Activated CD4-positive, alpha-beta T cell treated with anti-CD3 and anti-CD28 coated beads, Interleukin-2, amount 10 ng/mL, durations not matched to agents 24 days and 14 days (primary cell): Measurements from ENCODE around the gene DYRK1B. TPM values are rescaled to one million over a fixed set of nuclear protein-coding genes. Genes with fewer than 3 reads are reported as not detected.
A peak's percentile ranks its signal among the peaks of the same experiment; 100 is the strongest.

Source experiments
- DNase-seq: peaks from one replicate; pipeline ENCODE4 v3.0.0; 2022
- H3K27ac Mint-ChIP-seq: one replicate; pipeline ENCODE4 v1.8.0; 2022; ENCODE audit warnings: mild to moderate bottlenecking, mixed read lengths
- H3K27me3 Mint-ChIP-seq: one replicate; pipeline ENCODE4 v1.8.0; 2022; ENCODE audit warnings: mixed read lengths
- H3K36me3 Mint-ChIP-seq: one replicate; pipeline ENCODE4 v1.8.0; 2022; ENCODE audit warnings: low read depth, mild to moderate bottlenecking, mixed read lengths
- H3K4me1 Mint-ChIP-seq: one replicate; pipeline ENCODE4 v1.8.0; 2021; ENCODE audit warnings: mixed read lengths
- H3K4me3 Mint-ChIP-seq: one replicate; pipeline ENCODE4 v1.8.0; 2022; ENCODE audit warnings: mild to moderate bottlenecking, moderate library complexity, mixed read lengths
- H3K9me3 Mint-ChIP-seq: one replicate; pipeline ENCODE4 v1.8.0; 2021; ENCODE audit warnings: mixed read lengths
- intact Hi-C: fragments of 100-400 bp; cut with micrococcal nuclease; formaldehyde crosslinking; loops from one replicate; pipeline ENCODE4 v1.15.1; 2023
- total RNA-seq: library from RNA; stranded (reverse); gene quantifications from 2 replicates; pipeline ENCODE4 v1.2.3, GENCODE V29; 2022

Gene DYRK1B
- total RNA-seq, 1 donor from 2014 or later: 4.5 TPM

DNA sequence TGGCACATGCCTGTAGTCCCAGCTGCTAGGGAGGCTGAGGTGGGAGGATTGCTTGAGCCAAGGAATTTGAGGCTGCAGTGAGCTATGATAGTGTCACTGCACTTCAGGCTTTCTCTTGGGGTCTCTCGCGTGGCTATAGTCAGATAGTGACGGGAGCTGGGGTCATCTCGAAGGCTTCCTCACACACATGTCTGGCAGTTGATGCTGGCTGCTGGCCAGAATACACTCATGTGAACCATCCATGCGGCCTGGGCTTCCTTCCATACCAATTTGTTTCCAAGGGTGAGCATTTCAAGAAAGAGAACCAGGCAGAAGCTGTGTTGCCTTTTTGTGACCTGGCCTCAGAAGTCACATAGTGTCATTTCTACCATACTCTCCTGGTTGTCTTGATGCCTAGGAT lies 28.9 kb downstream of the DYRK1B start:
- intact Hi-C loops: no loop called here
- no peaks in the 10 kb centered on the region for H3K36me3 Mint-ChIP-seq

DNA sequence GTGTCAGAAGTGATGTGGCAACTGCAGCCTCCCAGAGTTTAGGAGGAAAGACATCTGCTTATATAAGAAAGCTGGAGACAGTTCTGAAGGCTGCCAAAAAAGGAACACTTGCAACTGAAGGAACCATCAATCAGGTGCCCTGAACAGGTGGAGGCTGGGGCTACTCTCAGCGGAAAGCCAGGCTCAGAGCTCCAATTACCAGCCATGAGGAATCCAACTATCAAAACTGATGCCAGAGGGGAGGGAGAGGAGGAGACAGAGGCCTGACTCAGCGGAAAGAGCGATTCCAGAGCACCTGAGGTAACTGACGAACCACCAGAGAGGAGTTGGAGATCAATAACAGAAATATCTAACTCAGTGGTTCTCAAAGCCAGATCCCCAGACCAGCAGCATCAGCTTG lies 31.0 kb downstream of the DYRK1B start:
- no peaks in the 10 kb centered on the region for H3K4me1 Mint-ChIP-seq
- H3K36me3 Mint-ChIP-seq: no peaks in the 10 kb centered on the region
- H3K4me3 Mint-ChIP-seq: no peak overlapping the region
- H3K27me3 Mint-ChIP-seq: peaks cover 13% of the 10 kb centered on the region
- intact Hi-C loops: no loop called here
- no peaks in the 10 kb centered on the region for H3K9me3 Mint-ChIP-seq
- no peak overlapping the region for H3K27ac Mint-ChIP-seq
- DNase-seq: no peak

More for the DNA sequence above, 28.9 kb downstream of the DYRK1B start:
- DNase-seq: no peak
- Mint-ChIP-seq H3K4me1 (no peaks in the 10 kb centered on the region), H3K27me3 (peaks cover 12% of the 10 kb centered on the region), H3K27ac (no peak overlapping the region), H3K4me3 (no peak overlapping the region), H3K9me3 (no peaks in the 10 kb centered on the region)

DNA sequence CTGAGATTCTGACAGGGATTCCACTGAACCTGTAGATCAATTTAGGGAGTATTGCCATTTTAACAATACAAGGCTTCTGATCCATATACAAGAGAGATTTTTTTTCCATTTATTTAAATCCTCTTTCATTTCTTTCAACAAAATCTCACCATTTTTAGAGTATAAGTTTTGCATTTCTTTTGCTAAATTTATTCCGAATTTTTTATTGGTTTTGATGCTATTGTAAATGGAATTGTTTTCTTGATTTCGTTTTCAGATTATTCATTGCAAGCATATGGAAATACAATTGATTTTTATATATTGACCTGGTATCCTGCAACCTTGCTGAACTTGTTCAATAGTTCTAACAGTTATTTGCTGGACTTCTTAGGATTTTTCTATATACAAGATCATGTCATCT lies 36.9 kb downstream of the DYRK1B start:
- no peak for DNase-seq
- Mint-ChIP-seq H3K9me3 (no peaks in the 10 kb centered on the region), H3K36me3 (no peaks in the 10 kb centered on the region), H3K4me3 (no peak overlapping the region), H3K4me1 (peaks cover 11% of the 10 kb centered on the region), H3K27ac (no peak overlapping the region), H3K27me3 (peaks cover 25% of the 10 kb centered on the region)
- intact Hi-C loops: no loop called here

DNA sequence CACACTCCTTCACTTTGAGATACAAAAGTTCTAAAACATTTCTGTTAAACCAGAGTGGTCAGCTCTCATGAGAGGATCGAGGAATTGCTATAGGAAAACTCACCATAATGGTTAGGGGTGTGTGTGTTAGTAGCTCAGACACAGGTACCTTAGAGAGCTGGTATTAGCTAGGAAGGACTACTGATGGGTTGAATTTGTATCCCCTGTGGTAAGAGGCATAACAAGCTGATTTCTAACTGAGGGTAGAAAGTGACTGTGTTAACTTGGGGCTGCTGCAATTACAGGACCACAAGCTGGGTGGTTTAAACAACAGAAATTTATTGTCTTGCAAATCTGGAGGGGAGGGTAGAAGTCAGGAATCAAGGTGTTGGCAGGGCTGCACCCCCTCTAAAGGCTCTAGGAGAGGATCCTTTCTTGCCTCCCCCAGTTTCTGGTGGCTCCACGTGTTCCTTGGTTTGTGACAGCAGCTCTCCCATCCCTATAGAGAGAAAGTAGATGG lies 37.9 kb downstream of the DYRK1B start:
- H3K36me3 Mint-ChIP-seq: no peaks in the 10 kb centered on the region
- H3K27me3 Mint-ChIP-seq: peaks cover 24% of the 10 kb centered on the region
- DNase-seq: no peak
- intact Hi-C loops: no loop called here
- no peaks in the 10 kb centered on the region for H3K9me3 Mint-ChIP-seq
- peaks cover 11% of the 10 kb centered on the region for H3K4me1 Mint-ChIP-seq
- H3K27ac Mint-ChIP-seq: no peak overlapping the region
- no peak overlapping the region for H3K4me3 Mint-ChIP-seq

DNA sequence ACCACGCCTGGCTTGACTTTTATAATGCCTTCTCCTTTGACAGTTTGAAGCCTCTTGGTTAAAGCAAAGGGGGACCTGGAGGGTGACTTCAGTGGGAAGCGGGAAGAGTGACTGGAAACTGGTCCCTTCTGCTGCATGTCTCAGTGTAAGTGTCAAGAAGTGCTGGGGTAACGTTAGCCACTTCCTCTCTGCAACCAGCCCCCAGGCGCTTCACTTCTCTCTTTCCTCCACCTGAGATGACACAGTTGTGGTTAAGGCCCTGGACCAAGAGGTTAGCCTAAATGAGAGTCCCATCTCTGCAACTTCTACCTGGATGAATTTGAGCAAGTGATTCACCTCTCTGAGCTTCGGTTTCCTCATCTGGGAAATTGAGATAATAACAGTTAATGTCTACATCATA lies 39.0 kb downstream of the DYRK1B start:
- no peak overlapping the region for H3K27ac Mint-ChIP-seq
- peaks cover 11% of the 10 kb centered on the region for H3K4me1 Mint-ChIP-seq
- no peak overlapping the region for H3K4me3 Mint-ChIP-seq
- no peaks in the 10 kb centered on the region for H3K9me3 Mint-ChIP-seq
- no peak for DNase-seq
- peaks cover 21% of the 10 kb centered on the region for H3K27me3 Mint-ChIP-seq
- intact Hi-C loops: no loop called here
- no peaks in the 10 kb centered on the region for H3K36me3 Mint-ChIP-seq

DNA sequence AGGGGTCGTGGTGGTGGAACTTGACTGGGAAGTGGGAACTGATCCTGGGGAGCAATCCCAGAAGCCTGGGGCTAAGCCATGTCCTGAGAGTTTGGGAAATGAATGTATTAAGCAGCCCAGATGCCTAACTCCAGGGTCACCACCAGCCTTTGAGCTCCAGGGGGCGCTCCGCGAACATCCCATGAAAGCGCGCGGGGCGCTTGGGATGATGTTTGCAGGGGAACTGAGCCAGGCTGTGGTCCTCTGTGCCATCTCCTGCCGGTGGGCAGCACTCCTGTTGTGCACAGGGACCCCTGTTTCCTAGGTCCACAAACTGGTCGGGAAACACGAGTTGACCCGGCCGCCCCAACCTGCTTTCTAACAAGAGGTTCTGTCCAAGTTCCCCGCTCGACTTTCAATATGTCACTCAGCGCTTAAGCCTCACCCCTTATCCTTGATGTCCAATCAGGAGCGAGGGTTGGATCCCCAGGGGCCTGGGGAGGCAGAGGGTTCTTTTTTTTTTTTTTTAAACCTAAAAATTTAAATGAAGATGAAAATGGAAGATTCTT lies 40.9 kb downstream of the DYRK1B start:
- Mint-ChIP-seq H3K4me3 (peak overlapping the region; percentile 83), H3K27me3 (peaks cover 20% of the 10 kb centered on the region), H3K36me3 (no peaks in the 10 kb centered on the region), H3K4me1 (peaks cover 11% of the 10 kb centered on the region), H3K27ac (no peak overlapping the region), H3K9me3 (peaks cover 7% of the 10 kb centered on the region)
- intact Hi-C loops: loop anchor here (1.0 to 2.0 kb wide), 2 partner anchors 32 to 51 kb away; no protein-coding TSS in a partner anchor
- DNase-seq: peak; percentile 93

DNA sequence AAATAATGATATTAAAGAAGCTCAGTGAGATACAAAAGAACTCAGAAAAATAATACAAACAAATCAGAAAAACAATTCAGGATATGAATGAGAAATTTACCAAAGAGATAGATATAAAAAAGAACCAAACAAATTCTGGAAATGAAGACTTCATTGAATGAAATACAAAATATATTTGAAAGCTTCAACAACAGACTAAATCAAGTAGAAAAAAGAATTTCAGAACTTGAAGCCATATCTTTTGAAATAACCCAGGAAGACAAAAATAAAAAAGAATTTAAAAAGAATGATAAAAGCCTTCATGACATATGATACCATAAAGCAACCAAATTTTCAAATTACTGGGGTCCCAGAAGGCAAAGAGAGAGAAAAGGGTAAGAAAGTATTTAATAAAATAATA lies 45.7 kb downstream of the DYRK1B start:
- intact Hi-C loops: no loop called here
- Mint-ChIP-seq H3K36me3 (no peaks in the 10 kb centered on the region), H3K4me1 (peaks cover 4% of the 10 kb centered on the region), H3K4me3 (no peak overlapping the region), H3K27ac (no peak overlapping the region), H3K27me3 (peaks cover 23% of the 10 kb centered on the region), H3K9me3 (peaks cover 9% of the 10 kb centered on the region)
- no peak for DNase-seq

DNA sequence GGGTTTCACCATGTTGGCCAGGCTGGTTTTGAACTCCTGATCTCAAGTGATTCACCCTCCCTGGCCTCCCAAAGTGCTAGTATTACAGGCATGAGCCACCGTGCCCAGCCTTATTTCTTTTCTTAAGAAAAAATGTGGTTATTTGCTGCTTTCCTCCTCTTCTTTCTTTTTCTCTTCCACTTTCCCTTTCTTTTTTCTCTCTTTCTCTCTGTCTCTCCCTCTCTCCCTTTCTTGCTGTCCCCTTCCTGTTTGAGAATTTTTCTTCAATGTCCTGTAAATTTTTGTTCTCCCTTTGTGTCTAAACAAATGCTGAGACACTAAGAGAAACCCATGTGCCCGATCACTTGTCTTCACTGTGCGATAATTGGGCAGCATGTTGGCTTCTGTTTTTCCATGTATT lies 53.1 kb downstream of the DYRK1B start:
- Mint-ChIP-seq H3K4me1 (peaks cover 8% of the 10 kb centered on the region), H3K27ac (no peak overlapping the region), H3K9me3 (peaks cover 3% of the 10 kb centered on the region), H3K27me3 (peaks cover 30% of the 10 kb centered on the region), H3K4me3 (no peak overlapping the region), H3K36me3 (no peaks in the 10 kb centered on the region)
- intact Hi-C loops: no loop called here
- DNase-seq: no peak

DNA sequence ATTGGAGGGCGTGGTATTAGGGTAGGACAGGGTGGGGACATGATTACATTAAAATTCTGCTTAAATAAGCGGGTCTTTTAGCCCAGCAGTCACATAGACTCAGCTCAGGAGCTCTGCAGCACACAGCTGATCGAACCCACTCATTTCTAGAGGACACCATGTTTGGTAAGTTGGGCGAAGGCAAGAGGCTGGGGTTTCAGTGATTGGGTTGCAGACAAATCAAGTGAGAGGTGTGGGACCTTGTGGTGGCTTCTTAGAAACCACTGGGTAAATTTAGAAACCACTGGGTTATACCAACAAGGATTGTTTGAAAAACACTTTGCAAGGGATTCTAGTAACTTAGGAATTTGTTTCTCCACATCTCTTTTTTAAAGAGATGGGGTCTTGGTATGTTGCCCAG lies 55.2 kb downstream of the DYRK1B start, which contains the start of gene LEUTX:
TSS of gene LEUTX (plus strand) at position 92 of the 400 bp plus-strand sequence. CDS start at position 159, 67 bp downstream.
- Mint-ChIP-seq H3K9me3 (peaks cover 3% of the 10 kb centered on the region), H3K27ac (no peak within 1 kb of the TSS), H3K4me3 (no peak within 1 kb of the TSS), H3K36me3 (no peaks in the 10 kb centered on the region), H3K27me3 (peaks cover 16% of the 10 kb centered on the region), H3K4me1 (peaks cover 8% of the 10 kb centered on the region)
- intact Hi-C loops: no loop called here
- peak; percentile 65 for DNase-seq

Other genes starting within 250 kb of the DYRK1B start
- not detected in 2 replicates for gene LGALS13, start 231.6 kb downstream of the DYRK1B start, total RNA-seq
- gene LGALS16, start 178.2 kb downstream of the DYRK1B start, total RNA-seq: not detected in 2 replicates
- not detected in 2 replicates for gene LGALS14, start 129.7 kb downstream of the DYRK1B start, total RNA-seq
- 1.7 and 2.1 TPM in 2 replicates for gene CLC, start 96.1 kb downstream of the DYRK1B start, total RNA-seq
- not detected in 2 replicates for gene LEUTX, start 55.3 kb downstream of the DYRK1B start, total RNA-seq
- gene FBL, start 12.2 kb upstream of the DYRK1B start, total RNA-seq: 605 and 614 TPM in 2 replicates
- 3.3 and 4.7 TPM in 2 replicates for gene FCGBP, start 100.5 kb upstream of the DYRK1B start, total RNA-seq
- gene PSMC4, start 137.0 kb upstream of the DYRK1B start, total RNA-seq: 192 and 193 TPM in 2 replicates
- 4.4 and 6.7 TPM in 2 replicates for gene ZNF546, start 162.9 kb upstream of the DYRK1B start, total RNA-seq
- gene ZNF780B, start 222.1 kb upstream of the DYRK1B start, total RNA-seq: 19.5 and 24.6 TPM in 2 replicates